Prostate gland (tissue), 2 donors: ENCODE measurements around the gene GLIS1. TPM values are rescaled to one million over a fixed set of nuclear protein-coding genes. Genes with fewer than 3 reads are reported as not detected.

Source experiments
- DNase-seq: peaks from one replicate; pipeline ENCODE4 v3.0.0-alpha.2; 2019; ENCODE audit warnings: low spot score
- H3K27ac ChIP-seq, 2 donors: fragments of 200-600 bp; sonication (generic); 2 replicates each; pipeline ENCODE4 v1.5.1; 2017 to 2019
- H3K27me3 ChIP-seq: fragments of 200-600 bp; sonication (generic); replicated peaks from 2 replicates; pipeline ENCODE4 v1.5.1; 2019; ENCODE audit not compliant: insufficient read depth
- H3K36me3 ChIP-seq, 2 donors: fragments of 200-600 bp; sonication (generic); 1 replicate in 1 of 2; 2 replicates in 1 of 2; pipeline versions ENCODE4 v1.5.1 to v1.8.1; 2017 to 2019
- H3K4me1 ChIP-seq: fragments of 200-600 bp; sonication (generic); replicated peaks from 2 replicates; pipeline ENCODE4 v1.5.1; 2019
- H3K4me3 ChIP-seq, 2 donors: fragments of 200-600 bp; sonication (generic); 2 replicates each; pipeline ENCODE4 v1.5.1; 2017 to 2019
- H3K9me3 ChIP-seq: fragments of 200-600 bp; sonication (generic); 2 replicates; pipeline ENCODE4 v1.5.1; 2017
- POLR2A ChIP-seq: fragments of 450-650 bp; IDR thresholded peaks from one replicate; pipeline ENCODE4 v1.6.1; 2016; ENCODE audit warnings: antibody characterized with exemption, mild to moderate bottlenecking
- POLR2AphosphoS5 ChIP-seq: sonication (generic); formaldehyde crosslinking; IDR thresholded peaks from one replicate; pipeline ENCODE4 v1.6.1; 2017; ENCODE audit warnings: antibody characterized with exemption
- WGBS: methylation state at CpG from one replicate; pipeline ENCODE4 v1.1.5; 2018; 5-methylcytosine and 5-hydroxymethylcytosine counted together
- intact Hi-C: fragments of 100-400 bp; cut with DNase I; formaldehyde crosslinking; loops from one replicate; pipeline ENCODE4 v1.14.2; 2022
- total RNA-seq, 2 donors: library from RNA; depleted of rRNA; stranded (reverse); fragments of >200 nt; gene quantifications; one replicate each; pipeline ENCODE4 v1.1.0, GENCODE V29; 2016
- TF ChIP-seq, protein P1 (sequence below), 4 experiments: fragments of 200-600 bp in 2 of 4; fragments of 450-650 bp in 2 of 4; sonication (generic) in 2 of 4; IDR thresholded peaks; 1 replicate in 3 of 4; 2 replicates in 1 of 4; pipeline ENCODE4 v1.5.1; 2016 to 2019; ENCODE audit warnings: antibody characterized with exemption in 4 of 4, mild to moderate bottlenecking in 2 of 4, moderate library complexity in 2 of 4

The GLIS1 gene
- total RNA-seq, 2 donors from 2014 or later, result 1.1 to 8.1 TPM

DNA sequence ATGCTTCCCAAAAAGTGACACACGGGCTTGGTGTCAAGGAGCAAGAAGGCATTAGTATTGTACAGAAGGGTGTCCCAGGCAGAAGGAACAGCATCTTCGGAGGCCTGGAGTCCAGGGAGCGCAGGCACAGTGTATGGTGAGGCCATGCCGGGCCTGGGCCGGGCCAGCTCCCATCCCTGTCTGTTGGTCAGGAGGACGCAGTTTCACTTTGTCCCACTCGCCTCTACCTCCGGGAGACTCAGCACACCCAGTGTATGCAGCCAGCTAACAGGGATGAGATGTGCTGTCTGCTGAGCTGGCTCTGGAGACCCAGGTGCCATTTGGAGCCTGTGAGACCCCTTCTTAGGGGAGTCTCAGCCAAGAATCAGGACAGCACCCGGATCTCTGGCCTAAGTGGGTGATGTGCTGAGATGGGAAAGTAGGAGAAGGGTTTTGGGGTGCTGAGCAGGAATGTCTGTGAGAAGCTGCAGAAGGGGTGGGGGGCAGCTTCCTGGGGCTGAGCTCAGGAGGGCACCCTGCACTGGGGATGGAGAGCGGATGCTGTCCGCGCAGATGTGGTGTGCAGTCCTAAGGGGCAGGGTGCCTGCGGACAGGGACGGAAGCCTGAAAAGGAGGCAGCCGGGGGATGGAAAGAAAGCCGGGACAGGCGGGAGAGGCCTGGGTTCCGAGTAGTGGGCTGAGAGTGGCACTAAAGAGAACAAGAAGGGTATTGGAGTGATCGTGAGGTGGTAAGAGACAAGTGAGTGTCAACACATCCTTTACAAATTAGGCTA lies 254.1 kb downstream of the GLIS1 start:
- Histone ChIP-seq H3K27me3 (no peaks in the 10 kb centered on the region), H3K4me3 (no peak overlapping the region), H3K4me1 (no peaks in the 10 kb centered on the region), H3K9me3 (no peaks in the 10 kb centered on the region), H3K27ac (no peak overlapping the region), H3K36me3 (no peaks in the 10 kb centered on the region)
- no peak for DNase-seq
- intact Hi-C loops, result loop anchor here (2.0 to 10.0 kb wide), 4 partner anchors 147 to 350 kb away; partner anchors contain the start of gene NDC1
- WGBS, result 89% methylated on average over 19 of the region's 19 CpGs
- TF ChIP-seq POLR2A (no peak), POLR2AphosphoS5 (no peak)
- TF ChIP-seq, protein P1, sequence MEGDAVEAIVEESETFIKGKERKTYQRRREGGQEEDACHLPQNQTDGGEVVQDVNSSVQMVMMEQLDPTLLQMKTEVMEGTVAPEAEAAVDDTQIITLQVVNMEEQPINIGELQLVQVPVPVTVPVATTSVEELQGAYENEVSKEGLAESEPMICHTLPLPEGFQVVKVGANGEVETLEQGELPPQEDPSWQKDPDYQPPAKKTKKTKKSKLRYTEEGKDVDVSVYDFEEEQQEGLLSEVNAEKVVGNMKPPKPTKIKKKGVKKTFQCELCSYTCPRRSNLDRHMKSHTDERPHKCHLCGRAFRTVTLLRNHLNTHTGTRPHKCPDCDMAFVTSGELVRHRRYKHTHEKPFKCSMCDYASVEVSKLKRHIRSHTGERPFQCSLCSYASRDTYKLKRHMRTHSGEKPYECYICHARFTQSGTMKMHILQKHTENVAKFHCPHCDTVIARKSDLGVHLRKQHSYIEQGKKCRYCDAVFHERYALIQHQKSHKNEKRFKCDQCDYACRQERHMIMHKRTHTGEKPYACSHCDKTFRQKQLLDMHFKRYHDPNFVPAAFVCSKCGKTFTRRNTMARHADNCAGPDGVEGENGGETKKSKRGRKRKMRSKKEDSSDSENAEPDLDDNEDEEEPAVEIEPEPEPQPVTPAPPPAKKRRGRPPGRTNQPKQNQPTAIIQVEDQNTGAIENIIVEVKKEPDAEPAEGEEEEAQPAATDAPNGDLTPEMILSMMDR (IDR thresholded peaks at IDR 0.05), result no peak

DNA sequence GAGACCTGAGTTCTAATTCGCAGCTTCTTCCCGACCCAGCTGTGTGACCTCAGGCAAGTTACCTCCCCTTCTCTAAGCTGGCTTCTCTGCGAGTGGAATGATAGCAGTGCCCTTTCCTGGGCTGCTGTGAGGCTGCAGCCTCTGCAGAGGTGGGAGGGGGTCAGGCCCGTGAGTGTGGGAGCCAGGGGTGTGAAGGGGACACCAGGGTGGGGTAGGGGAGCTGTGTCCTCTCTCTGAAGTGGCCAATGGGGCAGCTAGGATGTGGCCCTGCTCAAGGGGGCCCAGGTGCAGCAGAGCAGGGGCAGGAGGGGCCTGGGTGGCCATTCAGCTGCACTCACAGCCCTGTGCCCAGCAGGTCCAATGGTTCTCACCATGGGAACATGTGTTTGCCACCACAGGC lies 255.3 kb downstream of the GLIS1 start:
- Histone ChIP-seq H3K9me3 (no peaks in the 10 kb centered on the region), H3K4me3 (no peak overlapping the region), H3K27me3 (no peaks in the 10 kb centered on the region), H3K4me1 (no peaks in the 10 kb centered on the region), H3K36me3 (no peaks in the 10 kb centered on the region), H3K27ac (no peak overlapping the region)
- 93% methylated on average over 4 of the region's 4 CpGs for WGBS
- DNase-seq, result no peak
- TF ChIP-seq POLR2AphosphoS5 (no peak), POLR2A (no peak)
- TF ChIP-seq, protein P1 (IDR thresholded peaks at IDR 0.05), result no peak
- intact Hi-C loops, result loop anchor here (2.0 to 10.0 kb wide), 2 partner anchors 271 to 351 kb away; partner anchors contain the start of gene NDC1

DNA sequence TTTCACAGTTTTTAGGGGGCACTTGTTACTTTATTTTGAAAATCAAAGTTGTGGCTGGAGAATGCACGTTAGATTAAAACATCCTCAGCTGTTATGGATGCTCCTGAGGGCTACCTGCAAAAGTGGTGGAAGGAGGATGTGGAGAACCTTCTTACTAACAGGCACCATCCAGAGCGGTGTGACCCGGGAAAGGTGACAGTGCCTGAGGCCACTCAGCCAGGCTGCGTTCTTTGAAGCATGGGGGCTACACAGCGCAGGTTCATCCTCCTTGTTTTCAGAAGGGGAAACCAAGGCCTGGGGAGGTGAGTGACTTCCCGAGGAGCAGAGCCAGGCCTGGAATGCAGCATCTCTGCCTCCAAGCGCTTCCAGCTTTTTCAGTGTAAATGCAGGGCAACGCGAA lies 255.8 kb downstream of the GLIS1 start:
- Histone ChIP-seq H3K4me1 (no peaks in the 10 kb centered on the region), H3K9me3 (no peaks in the 10 kb centered on the region), H3K27ac (no peak overlapping the region), H3K27me3 (no peaks in the 10 kb centered on the region), H3K36me3 (no peaks in the 10 kb centered on the region), H3K4me3 (no peak overlapping the region)
- intact Hi-C loops, result loop anchor here (10.0 kb wide), 1 partner anchor 352 kb away; the partner anchor contains the start of gene NDC1
- TF ChIP-seq POLR2A, result no peak
- TF ChIP-seq, protein P1 (IDR thresholded peaks at IDR 0.05), result no peak
- no peak for TF ChIP-seq POLR2AphosphoS5
- WGBS, result 88% methylated on average over 9 of the region's 9 CpGs
- no peak for DNase-seq

DNA sequence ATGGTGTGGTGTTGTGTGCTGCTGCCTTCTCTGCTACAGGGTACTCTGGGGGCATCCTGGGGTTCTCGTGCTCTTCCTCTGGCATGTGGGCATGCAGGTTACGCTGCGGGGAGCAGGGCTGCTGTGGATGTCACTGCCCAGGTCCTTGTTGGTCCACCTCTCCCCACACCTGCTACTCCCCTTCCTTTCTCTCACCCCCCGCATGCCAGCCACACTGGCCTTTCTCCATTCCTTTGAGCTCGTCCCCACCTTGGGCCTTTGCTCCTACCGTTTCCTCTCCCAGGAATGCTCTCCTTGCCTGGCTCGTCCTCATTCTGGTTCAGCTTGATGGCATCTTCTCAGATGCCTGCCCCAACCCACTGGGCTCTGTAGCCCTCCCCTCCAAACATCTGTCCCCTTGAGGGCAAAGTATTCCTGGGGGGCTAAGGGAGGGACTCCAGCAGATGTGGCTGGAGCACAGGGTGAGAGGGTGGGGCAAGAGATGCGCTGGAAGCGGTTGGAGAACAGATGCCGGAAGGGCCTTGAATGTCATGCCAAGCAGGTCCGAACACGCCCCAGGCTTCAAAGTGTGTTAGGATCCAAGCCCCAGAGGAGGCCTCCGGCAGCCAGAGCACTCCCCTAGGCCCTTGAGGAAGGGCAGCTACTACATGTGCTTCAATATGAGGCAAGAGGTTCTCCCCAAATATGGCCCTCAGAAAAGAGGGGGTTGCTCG lies 256.4 kb downstream of the GLIS1 start:
- WGBS, result 74% methylated on average over 14 of the region's 14 CpGs
- Histone ChIP-seq H3K36me3 (no peaks in the 10 kb centered on the region), H3K4me1 (no peaks in the 10 kb centered on the region), H3K27ac (no peak overlapping the region), H3K4me3 (no peak overlapping the region), H3K27me3 (no peaks in the 10 kb centered on the region), H3K9me3 (no peaks in the 10 kb centered on the region)
- DNase-seq, result no peak
- TF ChIP-seq, protein P1 (IDR thresholded peaks at IDR 0.05), result no peak
- no peak for TF ChIP-seq POLR2A
- TF ChIP-seq POLR2AphosphoS5, result no peak
- intact Hi-C loops, result loop anchor here (10.0 kb wide), 1 partner anchor 352 kb away; the partner anchor contains the start of gene NDC1
